HL-60 (cell line): ENCODE measurements around the gene AP1B1.

Source experiments
- CTCF ChIP-seq: IDR thresholded peaks from one replicate; pipeline ENCODE4 v1.5.1; 2011; ENCODE audit warnings: low read length, control low read depth, inconsistent platforms; ENCODE audit not compliant: insufficient read depth
- POLR2AphosphoS5 ChIP-seq: IDR thresholded peaks from 2 replicates; pipeline ENCODE4 v1.6.1; 2012; ENCODE audit warnings: low read depth

GRCh38 chr22:29380032-29380781 is 8.2 kb downstream of the AP1B1 start:
- TF ChIP-seq POLR2AphosphoS5, result no peak
- no peak for TF ChIP-seq CTCF
